T-helper 1 cell treated with Interleukin-12 subunit alpha and Interleukin-12 subunit beta and Interleukin-4 antibody, amounts not matched to agents 30 μg/mL and 1 μg/mL, for 36 hours (primary cell): ENCODE measurements around the gene CSAD.
A peak's percentile ranks its signal among the peaks of the same experiment; 100 is the strongest.

ENCODE experiments used
- H3K27ac Mint-ChIP-seq: one replicate; pipeline ENCODE4 v1.8.0; 2021; ENCODE audit warnings: mild to moderate bottlenecking, mixed read lengths
- H3K27me3 Mint-ChIP-seq: one replicate; pipeline ENCODE4 v1.8.0; 2021; ENCODE audit warnings: low read depth, mixed read lengths
- H3K36me3 Mint-ChIP-seq: one replicate; pipeline ENCODE4 v1.8.0; 2021; ENCODE audit warnings: low read depth, mixed read lengths
- H3K4me1 Mint-ChIP-seq: one replicate; pipeline ENCODE4 v1.8.0; 2021; ENCODE audit warnings: low read depth, mixed read lengths
- H3K4me3 Mint-ChIP-seq: one replicate; pipeline ENCODE4 v1.8.0; 2021; ENCODE audit warnings: mild to moderate bottlenecking, moderate library complexity, mixed read lengths
- H3K9me3 Mint-ChIP-seq: one replicate; pipeline ENCODE4 v1.8.0; 2021; ENCODE audit warnings: mixed read lengths

CSAD gene

GRCh38 chr12:53221203-53222080, 40.7 kb upstream of the CSAD start:
- Mint-ChIP-seq H3K4me1 (peaks cover 76% of the 10 kb centered on the region), H3K27me3 (no peaks in the 10 kb centered on the region), H3K36me3 (peaks cover 27% of the 10 kb centered on the region), H3K4me3 (peak overlapping the region; percentile 86), H3K27ac (peak overlapping the region; percentile 95), H3K9me3 (no peaks in the 10 kb centered on the region)

- Mint-ChIP-seq H3K9me3 (no peaks in the 10 kb centered on the region), H3K36me3 (peaks cover 34% of the 10 kb centered on the region), H3K4me3 (peak overlapping the region; percentile 86), H3K27ac (peak overlapping the region; percentile 95), H3K4me1 (peaks cover 79% of the 10 kb centered on the region), H3K27me3 (no peaks in the 10 kb centered on the region)
These were observed 40.0 kb upstream of the CSAD start for GRCh38 chr12:53220694-53221202.

GRCh38 chr12:53219956-53220693, 39.4 kb upstream of the CSAD start:
- H3K4me3 Mint-ChIP-seq: peak overlapping the region; percentile 98
- no peaks in the 10 kb centered on the region for H3K9me3 Mint-ChIP-seq
- H3K27ac Mint-ChIP-seq: peak overlapping the region; percentile 95
- H3K36me3 Mint-ChIP-seq: peaks cover 36% of the 10 kb centered on the region
- peaks cover 79% of the 10 kb centered on the region for H3K4me1 Mint-ChIP-seq
- no peaks in the 10 kb centered on the region for H3K27me3 Mint-ChIP-seq

- Mint-ChIP-seq H3K4me1 (peaks cover 79% of the 10 kb centered on the region), H3K27me3 (no peaks in the 10 kb centered on the region), H3K27ac (peak overlapping the region; percentile 93), H3K9me3 (no peaks in the 10 kb centered on the region), H3K36me3 (peaks cover 38% of the 10 kb centered on the region), H3K4me3 (peak overlapping the region; percentile 98)
These were observed 38.7 kb upstream of the CSAD start for GRCh38 chr12:53219292-53219955.

GRCh38 chr12:53218551-53219291, 38.0 kb upstream of the CSAD start:
- H3K36me3 Mint-ChIP-seq: peaks cover 45% of the 10 kb centered on the region
- peak overlapping the region; percentile 98 for H3K4me3 Mint-ChIP-seq
- H3K9me3 Mint-ChIP-seq: no peaks in the 10 kb centered on the region
- peak overlapping the region; percentile 93 for H3K27ac Mint-ChIP-seq
- no peaks in the 10 kb centered on the region for H3K27me3 Mint-ChIP-seq
- H3K4me1 Mint-ChIP-seq: peaks cover 79% of the 10 kb centered on the region

GRCh38 chr12:53217931-53218307, 37.2 kb upstream of the CSAD start:
- H3K4me1 Mint-ChIP-seq: peaks cover 81% of the 10 kb centered on the region
- H3K4me3 Mint-ChIP-seq: peak overlapping the region; percentile 98
- peaks cover 53% of the 10 kb centered on the region for H3K36me3 Mint-ChIP-seq
- H3K27ac Mint-ChIP-seq: peak overlapping the region; percentile 76
- H3K9me3 Mint-ChIP-seq: no peaks in the 10 kb centered on the region
- no peaks in the 10 kb centered on the region for H3K27me3 Mint-ChIP-seq

- peak overlapping the region; percentile 98 for H3K4me3 Mint-ChIP-seq
- H3K9me3 Mint-ChIP-seq: no peaks in the 10 kb centered on the region
- H3K36me3 Mint-ChIP-seq: peaks cover 59% of the 10 kb centered on the region
- no peaks in the 10 kb centered on the region for H3K27me3 Mint-ChIP-seq
- H3K27ac Mint-ChIP-seq: peak overlapping the region; percentile 76
- H3K4me1 Mint-ChIP-seq: peaks cover 77% of the 10 kb centered on the region
These were observed 36.6 kb upstream of the CSAD start for GRCh38 chr12:53217051-53217930.

GRCh38 chr12:53215497-53215896, 34.8 kb upstream of the CSAD start:
- H3K27me3 Mint-ChIP-seq: no peaks in the 10 kb centered on the region
- peaks cover 65% of the 10 kb centered on the region for H3K36me3 Mint-ChIP-seq
- H3K4me3 Mint-ChIP-seq: no peak overlapping the region
- H3K9me3 Mint-ChIP-seq: no peaks in the 10 kb centered on the region
- peaks cover 73% of the 10 kb centered on the region for H3K4me1 Mint-ChIP-seq
- no peak overlapping the region for H3K27ac Mint-ChIP-seq

GRCh38 chr12:53214687-53215455, 34.1 kb upstream of the CSAD start:
- peaks cover 72% of the 10 kb centered on the region for H3K4me1 Mint-ChIP-seq
- H3K27me3 Mint-ChIP-seq: no peaks in the 10 kb centered on the region
- no peaks in the 10 kb centered on the region for H3K9me3 Mint-ChIP-seq
- H3K27ac Mint-ChIP-seq: peak overlapping the region; percentile 29
- H3K36me3 Mint-ChIP-seq: peaks cover 68% of the 10 kb centered on the region
- no peak overlapping the region for H3K4me3 Mint-ChIP-seq

- Mint-ChIP-seq H3K9me3 (no peaks in the 10 kb centered on the region), H3K36me3 (peaks cover 63% of the 10 kb centered on the region), H3K4me1 (peaks cover 70% of the 10 kb centered on the region), H3K27ac (no peak overlapping the region), H3K4me3 (no peak overlapping the region), H3K27me3 (no peaks in the 10 kb centered on the region)
These were observed 33.5 kb upstream of the CSAD start for GRCh38 chr12:53214221-53214620.

GRCh38 chr12:53213348-53213747, 32.6 kb upstream of the CSAD start:
- peaks cover 62% of the 10 kb centered on the region for H3K36me3 Mint-ChIP-seq

GRCh38 chr12:53212931-53213330, 32.2 kb upstream of the CSAD start:
- Mint-ChIP-seq H3K9me3 (no peaks in the 10 kb centered on the region), H3K4me3 (no peak overlapping the region), H3K36me3 (peaks cover 61% of the 10 kb centered on the region), H3K27ac (no peak overlapping the region), H3K27me3 (no peaks in the 10 kb centered on the region), H3K4me1 (peaks cover 72% of the 10 kb centered on the region)

More at GRCh38 chr12:53213348-53213747, 32.6 kb upstream of the CSAD start:
- no peaks in the 10 kb centered on the region for H3K27me3 Mint-ChIP-seq
- no peaks in the 10 kb centered on the region for H3K9me3 Mint-ChIP-seq
- peaks cover 72% of the 10 kb centered on the region for H3K4me1 Mint-ChIP-seq
- H3K27ac Mint-ChIP-seq: peak overlapping the region; percentile 55
- H3K4me3 Mint-ChIP-seq: no peak overlapping the region
